Measurements from ENCODE around the gene NHSL1. TPM values are rescaled to one million over a fixed set of nuclear protein-coding genes. Genes with fewer than 3 reads are reported as not detected.

Gene NHSL1
- polyA plus RNA-seq, 1 experiment, result 10.5 TPM

DNA sequence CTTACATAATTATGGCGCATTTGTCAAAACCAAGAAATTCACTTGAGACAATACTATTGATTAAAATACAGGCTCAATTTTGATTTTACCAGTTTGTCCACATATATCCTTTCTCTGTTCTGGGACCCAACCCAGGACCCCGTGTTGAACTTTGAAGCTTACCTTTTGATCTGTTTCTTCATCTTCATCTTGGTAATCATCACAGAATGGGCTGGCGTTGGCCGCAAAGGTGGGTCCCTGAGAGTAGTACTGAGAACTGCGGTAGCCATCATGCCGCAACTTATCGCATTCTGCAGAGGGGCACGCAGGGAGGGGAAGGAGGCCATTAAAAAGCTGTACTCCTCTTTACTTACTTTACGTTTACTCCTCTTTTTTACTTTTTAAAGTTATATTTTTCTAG, 26.1 kb downstream of the NHSL1 start:
- DNase-seq (ENCODE audit: low read depth, low spot score), result no peak
- Histone ChIP-seq H3K27me3 (ENCODE audit: control insufficient read depth, insufficient read depth, low read length) (no peaks in the 10 kb centered on the region), H3K9me3 (ENCODE audit: control insufficient read depth, insufficient read depth, low read length) (no peaks in the 10 kb centered on the region), H3K27ac (ENCODE audit: low read depth, low read length) (no peak overlapping the region), H3K4me3 (ENCODE audit: low read depth, low read length) (no peak overlapping the region)
- POLR2A ChIA-PET, result no interaction called here
- TF ChIP-seq, protein P1, sequence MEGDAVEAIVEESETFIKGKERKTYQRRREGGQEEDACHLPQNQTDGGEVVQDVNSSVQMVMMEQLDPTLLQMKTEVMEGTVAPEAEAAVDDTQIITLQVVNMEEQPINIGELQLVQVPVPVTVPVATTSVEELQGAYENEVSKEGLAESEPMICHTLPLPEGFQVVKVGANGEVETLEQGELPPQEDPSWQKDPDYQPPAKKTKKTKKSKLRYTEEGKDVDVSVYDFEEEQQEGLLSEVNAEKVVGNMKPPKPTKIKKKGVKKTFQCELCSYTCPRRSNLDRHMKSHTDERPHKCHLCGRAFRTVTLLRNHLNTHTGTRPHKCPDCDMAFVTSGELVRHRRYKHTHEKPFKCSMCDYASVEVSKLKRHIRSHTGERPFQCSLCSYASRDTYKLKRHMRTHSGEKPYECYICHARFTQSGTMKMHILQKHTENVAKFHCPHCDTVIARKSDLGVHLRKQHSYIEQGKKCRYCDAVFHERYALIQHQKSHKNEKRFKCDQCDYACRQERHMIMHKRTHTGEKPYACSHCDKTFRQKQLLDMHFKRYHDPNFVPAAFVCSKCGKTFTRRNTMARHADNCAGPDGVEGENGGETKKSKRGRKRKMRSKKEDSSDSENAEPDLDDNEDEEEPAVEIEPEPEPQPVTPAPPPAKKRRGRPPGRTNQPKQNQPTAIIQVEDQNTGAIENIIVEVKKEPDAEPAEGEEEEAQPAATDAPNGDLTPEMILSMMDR (IDR thresholded peaks at IDR 0.05; ENCODE audit: low read depth, low read length), result no peak
- CTCF ChIA-PET, result interaction anchor here (0.6 to 1.3 kb wide), 2 partner anchors 8 to 48 kb away, joined by 3 read pairs; no protein-coding TSS in a partner anchor

DNA sequence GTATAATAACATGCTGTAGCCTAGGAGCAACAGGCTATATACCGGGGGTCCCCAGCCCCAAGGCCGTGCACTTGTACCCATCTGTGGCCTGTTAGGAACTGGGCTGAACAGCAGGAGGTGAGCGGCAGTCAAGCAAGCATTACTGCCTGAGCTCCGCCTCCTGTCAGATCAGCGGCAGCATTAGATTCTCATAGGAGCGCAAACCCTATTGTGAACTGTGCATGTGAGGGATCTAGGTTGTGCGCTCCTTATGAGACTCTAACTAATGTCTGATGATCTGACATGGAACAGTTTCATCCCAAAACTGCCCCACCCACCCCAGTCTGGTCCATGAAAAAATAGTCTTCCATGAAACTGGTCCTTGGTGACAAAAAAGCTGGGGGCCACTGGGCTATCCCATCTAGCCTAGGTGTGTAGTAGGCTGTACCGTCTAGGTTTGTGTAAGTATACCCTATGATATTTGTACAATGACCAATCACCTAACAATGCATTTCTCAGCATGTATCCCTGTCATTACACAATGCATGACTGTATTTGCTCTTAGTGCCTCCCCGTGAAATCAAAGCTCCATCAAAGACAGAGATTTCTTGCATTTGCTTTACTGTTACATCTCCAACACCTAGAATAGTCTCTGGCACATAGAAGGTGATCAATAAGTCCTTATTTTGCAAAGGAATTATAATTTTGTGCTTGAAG, 30.8 kb downstream of the NHSL1 start:
- no peak overlapping the region for H3K27ac ChIP-seq (ENCODE audit: low read depth, low read length)
- ChIA-PET POLR2A (no interaction called here), CTCF (no interaction called here)
- H3K27me3 ChIP-seq (ENCODE audit: control insufficient read depth, insufficient read depth, low read length), result no peaks in the 10 kb centered on the region
- H3K9me3 ChIP-seq (ENCODE audit: control insufficient read depth, insufficient read depth, low read length), result peaks cover 3% of the 10 kb centered on the region; the same call in 1 of the 2 replicates
- TF ChIP-seq, protein P1 (IDR thresholded peaks at IDR 0.05; ENCODE audit: low read depth, low read length), result no peak
- DNase-seq (ENCODE audit: low read depth, low spot score), result no peak
- H3K4me3 ChIP-seq (ENCODE audit: low read depth, low read length), result no peak overlapping the region

DNA sequence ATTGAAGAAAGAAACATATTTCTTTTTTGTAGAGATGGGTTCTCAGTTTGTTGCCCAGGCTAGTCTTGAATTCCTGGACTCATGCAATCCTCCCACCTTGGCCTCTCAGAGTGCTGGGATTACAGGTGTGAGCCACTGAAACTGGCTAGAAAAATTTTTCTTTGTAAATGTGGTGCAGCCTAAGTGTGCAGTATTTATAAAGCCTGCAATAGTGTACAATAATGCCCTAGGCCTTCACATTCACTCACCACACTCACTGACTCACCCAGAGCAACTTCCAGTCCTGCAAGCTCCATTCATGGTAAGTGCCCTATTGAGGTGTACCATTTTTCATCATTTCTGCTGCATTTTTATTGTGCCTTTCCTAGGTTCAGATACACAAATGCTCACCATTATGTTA, 31.4 kb downstream of the NHSL1 start:
- no peaks in the 10 kb centered on the region for H3K27me3 ChIP-seq (ENCODE audit: control insufficient read depth, insufficient read depth, low read length)
- peaks cover 3% of the 10 kb centered on the region; the same call in 1 of the 2 replicates for H3K9me3 ChIP-seq (ENCODE audit: control insufficient read depth, insufficient read depth, low read length)
- no peak overlapping the region for H3K27ac ChIP-seq (ENCODE audit: low read depth, low read length)
- H3K4me3 ChIP-seq (ENCODE audit: low read depth, low read length), result no peak overlapping the region
- TF ChIP-seq, protein P1 (IDR thresholded peaks at IDR 0.05; ENCODE audit: low read depth, low read length), result no peak
- no peak for DNase-seq (ENCODE audit: low read depth, low spot score)
- ChIA-PET CTCF (no interaction called here), POLR2A (no interaction called here)

DNA sequence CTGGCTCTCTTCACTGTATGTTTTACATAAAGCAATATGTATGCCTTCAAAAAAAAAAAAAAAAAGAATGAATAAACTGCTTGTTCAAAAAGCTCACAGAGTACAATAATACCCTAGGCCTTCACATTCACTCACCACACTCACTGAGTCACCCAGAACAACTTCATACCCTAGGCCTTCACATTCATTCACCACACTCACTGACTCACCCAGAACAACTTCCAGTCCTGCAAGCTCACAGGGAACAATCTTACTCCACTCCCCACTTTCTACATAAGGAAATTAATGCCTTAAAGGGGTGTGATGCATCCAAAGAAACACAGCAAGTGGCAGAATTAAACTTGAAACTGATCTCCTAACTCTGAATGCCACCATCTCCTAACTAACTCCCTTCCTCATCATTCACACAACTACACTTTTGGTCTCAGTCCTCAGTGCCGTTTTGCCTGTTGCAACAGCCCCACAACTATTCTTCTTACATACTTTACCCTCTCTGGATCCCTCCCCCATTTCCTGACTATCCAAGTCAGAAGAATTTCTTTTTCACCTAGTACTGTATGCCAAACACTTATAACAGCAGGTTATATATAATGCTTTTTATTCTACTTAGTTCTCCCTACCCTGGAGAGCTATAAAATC, 34.2 kb downstream of the NHSL1 start:
- CTCF ChIA-PET, result interaction anchor here (0.6 to 1.5 kb wide), 5 partner anchors 8 to 123 kb away, joined by 3 read pairs; no protein-coding TSS in a partner anchor
- TF ChIP-seq, protein P1 (IDR thresholded peaks at IDR 0.05; ENCODE audit: low read depth, low read length), result no peak
- Histone ChIP-seq H3K9me3 (ENCODE audit: control insufficient read depth, insufficient read depth, low read length) (peaks cover 3% of the 10 kb centered on the region; the same call in 1 of the 2 replicates), H3K27me3 (ENCODE audit: control insufficient read depth, insufficient read depth, low read length) (no peaks in the 10 kb centered on the region), H3K27ac (ENCODE audit: low read depth, low read length) (peak overlapping the region; percentile 63), H3K4me3 (ENCODE audit: low read depth, low read length) (no peak overlapping the region)
- peak; percentile 84 for DNase-seq (ENCODE audit: low read depth, low spot score)
- POLR2A ChIA-PET, result interaction anchor here (0.6 to 1.0 kb wide), 5 partner anchors 74 to 776 kb away, joined by 3 to 6 read pairs (median 3); no protein-coding TSS in a partner anchor

DNA sequence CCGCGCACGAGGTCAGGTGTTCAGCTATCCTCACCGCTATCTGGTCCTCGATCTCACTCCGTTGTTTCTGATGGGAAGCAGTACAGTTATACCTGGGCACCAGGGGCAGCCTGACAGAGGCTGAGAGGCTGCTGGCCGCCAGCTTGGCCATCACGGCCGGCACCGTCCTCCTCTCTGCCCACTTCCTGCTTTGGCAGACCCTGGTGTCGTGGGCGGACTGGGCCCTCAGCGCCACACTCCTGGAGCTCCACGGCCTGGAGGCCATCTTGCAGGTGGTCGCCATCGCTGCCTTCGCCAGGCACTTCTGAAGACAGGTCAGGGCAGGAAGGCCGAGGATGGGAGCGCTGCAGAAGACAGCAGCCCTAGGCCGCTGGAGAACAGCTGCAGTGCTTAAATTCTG, 35.2 kb downstream of the NHSL1 start:
- ChIA-PET POLR2A (no interaction called here), CTCF (no interaction called here)
- H3K9me3 ChIP-seq (ENCODE audit: control insufficient read depth, insufficient read depth, low read length), result peaks cover 3% of the 10 kb centered on the region; the same call in 1 of the 2 replicates
- H3K27ac ChIP-seq (ENCODE audit: low read depth, low read length), result peak overlapping the region; percentile 13
- H3K4me3 ChIP-seq (ENCODE audit: low read depth, low read length), result no peak overlapping the region
- TF ChIP-seq, protein P1 (IDR thresholded peaks at IDR 0.05; ENCODE audit: low read depth, low read length), result no peak
- no peaks in the 10 kb centered on the region for H3K27me3 ChIP-seq (ENCODE audit: control insufficient read depth, insufficient read depth, low read length)
- no peak for DNase-seq (ENCODE audit: low read depth, low spot score)

Data from AG04450 (cell line).